Hepatocyte (in vitro differentiated cells): ENCODE results near the gene CCL14.

Experiments used
- EZH2 ChIP-seq: fragments of 200-600 bp; sonication (generic); IDR thresholded peaks from 2 replicates; pipeline ENCODE4 v1.6.1; 2016; ENCODE audit warnings: antibody characterized with exemption, mild to moderate bottlenecking, borderline replicate concordance
- EZH2phosphoT487 ChIP-seq: fragments of 200-600 bp; sonication (generic); IDR thresholded peaks from one replicate; pipeline ENCODE4 v1.6.1; 2018; ENCODE audit warnings: antibody characterized with exemption, mild to moderate bottlenecking, low read depth, moderate library complexity; ENCODE audit not compliant: unreplicated experiment, severe bottlenecking
- TF ChIP-seq, protein P1 (sequence below): fragments of 200-600 bp; sonication (generic); IDR thresholded peaks from 2 replicates; pipeline ENCODE4 v1.5.1; 2016; ENCODE audit warnings: antibody characterized with exemption, mild to moderate bottlenecking; ENCODE audit not compliant: poor library complexity

- TF ChIP-seq, protein P1, sequence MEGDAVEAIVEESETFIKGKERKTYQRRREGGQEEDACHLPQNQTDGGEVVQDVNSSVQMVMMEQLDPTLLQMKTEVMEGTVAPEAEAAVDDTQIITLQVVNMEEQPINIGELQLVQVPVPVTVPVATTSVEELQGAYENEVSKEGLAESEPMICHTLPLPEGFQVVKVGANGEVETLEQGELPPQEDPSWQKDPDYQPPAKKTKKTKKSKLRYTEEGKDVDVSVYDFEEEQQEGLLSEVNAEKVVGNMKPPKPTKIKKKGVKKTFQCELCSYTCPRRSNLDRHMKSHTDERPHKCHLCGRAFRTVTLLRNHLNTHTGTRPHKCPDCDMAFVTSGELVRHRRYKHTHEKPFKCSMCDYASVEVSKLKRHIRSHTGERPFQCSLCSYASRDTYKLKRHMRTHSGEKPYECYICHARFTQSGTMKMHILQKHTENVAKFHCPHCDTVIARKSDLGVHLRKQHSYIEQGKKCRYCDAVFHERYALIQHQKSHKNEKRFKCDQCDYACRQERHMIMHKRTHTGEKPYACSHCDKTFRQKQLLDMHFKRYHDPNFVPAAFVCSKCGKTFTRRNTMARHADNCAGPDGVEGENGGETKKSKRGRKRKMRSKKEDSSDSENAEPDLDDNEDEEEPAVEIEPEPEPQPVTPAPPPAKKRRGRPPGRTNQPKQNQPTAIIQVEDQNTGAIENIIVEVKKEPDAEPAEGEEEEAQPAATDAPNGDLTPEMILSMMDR = no peak
- TF ChIP-seq EZH2 = no peak
- no peak for TF ChIP-seq EZH2phosphoT487
Measured at GRCh38 chr17:35934760-35935159, 51.8 kb downstream of the CCL14 start.
